HCEC 1CT (cell line): Measurements from ENCODE around the gene ACE.

Experiments
- DNase-seq: peaks from one replicate; pipeline ENCODE4 v3.0.0-alpha.2; 2017

Gene ACE

DNA sequence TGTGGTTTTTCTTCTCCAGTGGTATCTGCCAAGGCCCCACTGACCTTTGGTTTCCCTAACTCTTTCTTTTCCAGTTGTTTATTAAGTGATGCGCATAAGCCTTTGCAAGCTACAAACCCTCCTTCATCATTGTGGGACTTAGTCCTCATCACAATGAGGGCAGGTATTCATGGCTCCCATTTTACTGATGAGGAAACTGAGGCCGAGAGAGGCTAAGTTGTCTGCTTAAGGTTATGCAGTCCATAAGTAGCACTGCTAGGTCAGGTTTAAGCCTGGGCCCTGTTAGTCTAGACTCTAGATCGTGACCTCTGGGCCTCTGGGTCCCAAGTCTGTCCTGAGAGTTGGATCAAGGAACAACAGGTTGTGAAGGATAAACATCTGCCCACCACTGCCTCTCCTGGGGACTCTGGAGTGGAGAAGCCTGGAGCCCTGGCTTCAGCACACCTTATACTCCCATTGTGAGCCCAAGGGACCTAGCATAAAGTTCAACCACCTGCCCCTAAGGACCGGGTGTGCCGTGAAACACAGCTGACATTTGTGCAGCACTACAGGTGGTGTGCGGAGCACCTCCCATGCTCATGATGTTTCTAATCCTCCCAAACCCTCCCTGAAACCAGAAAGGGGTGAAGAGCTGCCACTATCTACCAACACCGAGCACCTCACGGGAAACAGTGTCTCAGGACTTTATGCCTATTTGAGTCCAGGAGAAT, 41.1 kb downstream of the ACE start:
- no peak for DNase-seq

DNA sequence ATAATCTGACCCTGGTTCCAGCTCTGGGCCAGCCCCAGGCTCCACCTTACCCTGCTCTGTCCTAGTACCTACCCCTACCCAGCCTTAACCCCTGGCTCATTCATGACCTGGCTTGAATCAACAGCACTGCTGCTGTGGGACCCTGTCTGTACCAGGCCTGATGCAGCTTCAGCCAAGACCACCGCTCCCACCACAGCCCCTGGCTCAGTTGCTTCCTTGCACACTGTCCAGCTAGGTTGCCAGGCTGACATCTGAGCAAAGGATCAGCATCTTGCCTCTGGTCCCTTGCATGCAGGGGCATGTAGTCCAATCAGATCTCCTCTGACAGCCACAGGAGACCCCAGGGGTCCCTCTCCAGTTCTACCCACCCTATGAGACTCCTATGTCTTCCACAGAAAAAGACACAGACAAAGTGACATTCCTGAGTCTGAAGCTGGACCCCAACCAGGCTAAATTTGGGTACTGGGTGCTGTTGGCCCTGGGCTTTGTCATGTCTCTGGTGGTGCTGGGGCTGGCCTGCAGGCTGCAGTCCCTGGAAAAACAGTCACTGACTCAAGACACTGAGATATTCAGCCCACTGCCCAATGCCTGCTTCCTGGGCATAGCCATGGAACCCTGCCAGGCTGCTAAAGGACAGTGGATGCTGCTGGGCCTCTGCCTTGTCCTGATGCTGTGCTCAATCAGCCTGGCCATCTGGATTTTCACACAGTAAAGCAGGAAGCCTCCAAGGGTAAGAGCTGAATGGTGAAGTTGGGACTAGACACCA, 42.4 kb downstream of the ACE start:
- DNase-seq = no peak

GRCh38 chr17:63519972-63520882, 43.4 kb downstream of the ACE start:
- no peak for DNase-seq

- no peak for DNase-seq
These were observed 46.5 kb downstream of the ACE start, which contains the start of gene KCNH6 for GRCh38 chr17:63523253-63523855. KCNH6 (plus strand) TSS chr17:63523358; CDS start chr17:63523414, 56 bp downstream.

GRCh38 chr17:63524051-63524450, 47.2 kb downstream of the ACE start:
- no peak for DNase-seq

- DNase-seq = no peak
These were observed 48.5 kb downstream of the ACE start for GRCh38 chr17:63525190-63525946.

DNA sequence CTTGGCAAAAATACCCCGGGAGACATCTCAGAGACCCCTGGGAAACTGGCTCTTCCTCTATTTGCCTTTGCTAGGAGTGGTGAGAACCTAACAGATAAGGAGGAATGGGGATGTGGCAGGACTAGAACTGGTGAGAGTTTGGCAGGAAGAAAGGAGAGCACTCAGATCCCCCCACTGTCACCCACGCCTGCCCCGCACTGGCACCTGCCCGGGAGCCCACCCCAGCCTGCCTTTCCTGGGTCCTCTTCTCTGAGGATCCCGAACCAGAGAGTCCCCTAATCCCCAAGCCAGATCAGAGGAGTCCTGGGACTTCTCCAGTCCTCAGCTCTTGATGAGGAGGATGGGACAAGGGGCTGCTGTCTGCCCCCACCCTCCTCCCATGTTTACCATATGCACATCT, 50.0 kb downstream of the ACE start:
- no peak for DNase-seq

DNA sequence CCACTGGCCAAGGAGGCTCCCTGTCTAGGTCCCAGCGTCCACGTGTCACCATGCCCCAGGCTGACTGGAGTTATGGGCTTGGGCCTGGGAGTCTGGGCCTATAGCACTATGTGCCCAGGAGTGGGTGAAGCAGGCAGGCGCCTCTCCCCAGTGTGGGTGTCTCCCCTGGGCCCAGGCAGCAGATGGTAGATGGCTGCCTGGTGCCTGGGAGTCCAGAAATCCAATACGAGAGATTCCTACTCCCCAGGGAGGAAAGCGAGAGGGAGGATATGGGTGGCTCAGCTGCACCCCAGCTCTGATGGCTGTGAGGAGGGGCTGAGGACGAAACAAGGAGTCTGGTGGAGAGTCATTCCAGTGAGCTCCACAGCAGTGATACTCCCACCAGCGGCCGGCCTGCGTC, 51.3 kb downstream of the ACE start:
- no peak for DNase-seq

DNA sequence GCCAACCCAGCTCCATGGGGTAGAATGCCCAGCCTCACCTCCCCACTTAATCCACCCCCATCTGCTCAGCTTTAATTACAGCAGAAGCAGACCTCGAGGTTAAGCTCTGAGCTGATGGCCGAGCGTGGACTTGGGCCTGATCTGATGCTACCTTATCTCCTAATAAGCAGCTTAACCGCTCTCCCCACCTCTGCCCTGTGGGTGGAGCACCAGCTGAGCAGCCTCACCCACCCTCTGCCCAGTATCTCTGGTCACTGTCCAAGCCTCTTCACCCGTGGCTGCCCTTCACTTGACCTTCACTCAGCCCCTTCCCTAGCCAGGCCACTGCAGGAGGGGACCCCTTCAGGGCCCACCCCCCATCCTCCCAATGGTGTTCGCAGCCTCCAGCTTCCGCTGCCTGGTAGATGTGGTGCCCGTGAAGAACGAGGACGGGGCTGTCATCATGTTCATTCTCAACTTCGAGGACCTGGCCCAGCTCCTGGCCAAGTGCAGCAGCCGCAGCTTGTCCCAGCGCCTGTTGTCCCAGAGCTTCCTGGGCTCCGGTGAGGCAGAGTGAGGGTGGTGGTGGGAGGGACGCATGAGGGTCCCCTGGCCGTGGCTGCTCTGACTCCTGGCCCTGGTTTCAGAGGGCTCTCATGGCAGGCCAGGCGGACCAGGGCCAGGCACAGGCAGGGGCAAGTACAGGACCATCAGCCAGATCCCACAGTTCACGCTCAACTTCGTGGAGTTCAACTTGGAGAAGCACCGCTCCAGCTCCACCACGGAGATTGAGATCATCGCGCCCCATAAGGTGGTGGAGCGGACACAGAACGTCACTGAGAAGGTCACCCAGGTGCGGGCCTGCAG, 53.1 kb downstream of the ACE start:
- no peak for DNase-seq

DNA sequence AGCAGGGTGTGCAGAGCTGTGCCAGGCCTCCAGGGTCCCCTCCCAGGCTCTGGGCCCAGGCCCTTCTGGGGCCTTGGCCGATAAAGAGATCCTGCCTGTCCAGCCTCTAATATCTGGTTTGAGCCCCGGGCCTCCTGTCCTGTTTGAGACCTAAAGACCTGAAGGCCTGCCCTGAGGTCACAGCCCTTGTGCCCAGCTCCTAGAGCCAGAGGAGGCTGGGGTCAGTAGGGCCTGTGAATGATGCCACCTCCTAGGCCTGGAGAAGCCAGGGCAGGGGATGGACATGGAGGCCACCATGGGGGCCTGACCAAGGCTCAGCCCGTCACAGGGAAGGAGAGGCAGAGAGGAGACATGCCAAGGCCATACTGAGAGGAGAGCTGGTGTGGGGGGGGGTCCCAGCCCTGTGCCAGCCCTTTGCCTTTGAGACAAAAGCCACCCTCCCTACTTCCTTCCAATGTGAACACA, 53.7 kb downstream of the ACE start:
- DNase-seq = no peak

DNA sequence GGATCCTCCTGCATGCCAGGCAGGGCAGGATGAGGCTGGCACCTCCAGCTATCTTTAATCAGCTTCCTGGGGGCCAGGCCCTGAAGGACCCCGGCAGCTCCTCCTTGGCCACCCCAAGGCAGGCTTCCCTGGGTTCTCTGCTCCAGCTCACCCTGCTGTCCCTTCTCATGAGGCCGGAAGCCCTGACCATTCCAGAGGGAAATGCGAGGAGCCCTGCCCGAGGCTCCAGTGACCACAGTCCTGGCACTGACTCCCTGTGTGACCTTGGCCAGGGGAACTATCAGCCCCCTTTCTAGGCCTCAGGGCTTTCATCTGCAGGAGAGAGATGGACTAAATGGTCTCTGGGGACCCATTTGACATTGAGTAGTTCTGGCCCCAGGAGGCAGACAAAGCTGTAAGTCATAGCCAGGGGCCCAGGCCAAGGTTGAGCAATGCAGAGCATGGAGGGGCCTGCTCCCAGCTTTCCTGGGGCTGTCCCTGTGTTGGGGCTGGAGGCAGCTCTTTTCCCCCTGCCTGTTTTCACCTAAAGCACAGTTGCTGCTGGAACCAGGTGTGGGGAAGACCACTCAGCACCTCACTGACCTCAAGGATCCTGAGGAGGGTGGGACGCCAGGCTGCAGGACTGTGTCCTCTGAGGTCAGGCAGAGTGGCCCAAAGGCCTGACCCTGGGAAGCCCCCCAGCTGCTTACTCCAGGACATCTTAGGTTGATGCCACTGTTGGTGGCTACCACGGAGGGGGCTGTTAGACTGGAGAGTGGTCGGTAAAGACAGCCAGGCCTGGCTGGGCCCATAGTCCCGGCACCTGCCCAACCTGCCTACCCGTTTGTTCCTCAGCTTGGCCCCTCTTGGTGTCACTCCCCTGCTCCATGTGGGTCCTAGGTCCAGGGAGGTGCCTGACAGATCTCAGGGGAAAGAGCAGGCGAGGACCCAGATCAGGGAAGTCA, 54.4 kb downstream of the ACE start:
- no peak for DNase-seq

DNA sequence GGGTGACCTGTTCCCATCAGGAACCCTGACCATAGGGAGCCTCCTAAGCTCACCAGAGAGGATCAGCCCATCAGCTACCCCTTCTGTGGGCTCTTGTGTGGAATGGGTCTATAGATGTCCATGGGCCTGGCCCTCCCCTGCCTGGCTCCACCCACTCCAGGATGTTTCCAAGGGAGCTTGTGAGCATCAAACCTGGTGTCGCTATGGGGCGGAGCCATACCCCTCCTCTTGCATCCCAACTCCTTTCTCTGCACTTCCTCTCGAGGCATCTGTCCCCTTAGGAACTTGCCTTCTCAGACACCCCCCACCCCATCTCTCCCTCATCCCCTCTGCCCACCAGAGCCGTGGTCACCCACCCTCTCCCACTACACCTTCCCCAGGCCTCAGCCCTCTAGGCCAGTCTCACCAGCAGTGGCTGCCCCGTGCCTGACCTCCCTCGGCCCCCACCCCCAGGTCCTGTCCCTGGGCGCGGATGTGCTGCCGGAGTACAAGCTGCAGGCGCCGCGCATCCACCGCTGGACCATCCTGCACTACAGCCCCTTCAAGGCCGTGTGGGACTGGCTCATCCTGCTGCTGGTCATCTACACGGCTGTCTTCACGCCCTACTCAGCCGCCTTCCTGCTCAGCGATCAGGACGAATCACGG, 56.7 kb downstream of the ACE start:
- no peak for DNase-seq

GRCh38 chr17:63534078-63534570, 57.3 kb downstream of the ACE start:
- no peak for DNase-seq

- no peak for DNase-seq
These were observed 58.1 kb downstream of the ACE start for GRCh38 chr17:63534816-63535455.

DNA sequence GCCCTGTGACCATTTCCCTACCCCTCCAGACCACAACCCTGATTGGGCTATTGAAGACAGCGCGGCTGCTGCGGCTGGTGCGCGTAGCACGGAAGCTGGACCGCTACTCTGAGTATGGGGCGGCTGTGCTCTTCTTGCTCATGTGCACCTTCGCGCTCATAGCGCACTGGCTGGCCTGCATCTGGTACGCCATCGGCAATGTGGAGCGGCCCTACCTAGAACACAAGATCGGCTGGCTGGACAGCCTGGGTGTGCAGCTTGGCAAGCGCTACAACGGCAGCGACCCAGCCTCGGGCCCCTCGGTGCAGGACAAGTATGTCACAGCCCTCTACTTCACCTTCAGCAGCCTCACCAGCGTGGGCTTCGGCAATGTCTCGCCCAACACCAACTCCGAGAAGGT, 58.8 kb downstream of the ACE start:
- no peak for DNase-seq

- no peak for DNase-seq
These were observed 60.1 kb downstream of the ACE start for GRCh38 chr17:63537001-63537400.

- DNase-seq = no peak
These were observed 61.3 kb downstream of the ACE start for GRCh38 chr17:63537991-63538692.
